Measurements from ENCODE around the gene RBMS1. TPM values are rescaled to one million over a fixed set of nuclear protein-coding genes. Genes with fewer than 3 reads are reported as not detected.
A peak's percentile ranks its signal among the peaks of the same experiment; 100 is the strongest.

Gene RBMS1
- total RNA-seq, 2 donors from 2014 or later = 6.3 to 21.1 TPM

DNA sequence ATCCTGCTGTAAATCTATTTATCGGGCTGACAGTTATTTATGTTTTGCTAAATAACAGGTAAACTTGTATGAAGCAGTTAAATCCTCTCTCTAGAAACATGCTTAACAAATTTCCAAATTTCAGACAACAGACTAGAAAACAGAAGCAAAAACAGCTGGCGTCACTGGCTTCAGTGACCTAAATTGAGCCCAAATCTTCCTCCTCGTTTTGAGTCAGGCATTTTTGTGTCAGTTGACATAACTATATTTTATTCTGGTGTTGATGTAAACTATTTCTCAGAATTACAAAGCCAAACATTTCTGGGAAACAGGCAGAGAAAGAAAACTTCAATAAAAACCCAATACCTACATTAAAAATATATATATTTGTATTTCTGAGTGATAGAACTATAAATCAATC lies 21.7 kb downstream of the RBMS1 start:
- Histone ChIP-seq H3K27me3 (no peaks in the 10 kb centered on the region), H3K4me1 (no peaks in the 10 kb centered on the region), H3K27ac (peak overlapping the region; percentile 12), H3K9ac (ENCODE audit: low read depth in 2 of 2, low read length in 2 of 2) (no peak overlapping the region), H3K4me3 (no peak overlapping the region), H3K36me3 (no peaks in the 10 kb centered on the region), H3K9me3 (no peaks in the 10 kb centered on the region)
- no peak for DNase-seq
- TF ChIP-seq, protein P1, sequence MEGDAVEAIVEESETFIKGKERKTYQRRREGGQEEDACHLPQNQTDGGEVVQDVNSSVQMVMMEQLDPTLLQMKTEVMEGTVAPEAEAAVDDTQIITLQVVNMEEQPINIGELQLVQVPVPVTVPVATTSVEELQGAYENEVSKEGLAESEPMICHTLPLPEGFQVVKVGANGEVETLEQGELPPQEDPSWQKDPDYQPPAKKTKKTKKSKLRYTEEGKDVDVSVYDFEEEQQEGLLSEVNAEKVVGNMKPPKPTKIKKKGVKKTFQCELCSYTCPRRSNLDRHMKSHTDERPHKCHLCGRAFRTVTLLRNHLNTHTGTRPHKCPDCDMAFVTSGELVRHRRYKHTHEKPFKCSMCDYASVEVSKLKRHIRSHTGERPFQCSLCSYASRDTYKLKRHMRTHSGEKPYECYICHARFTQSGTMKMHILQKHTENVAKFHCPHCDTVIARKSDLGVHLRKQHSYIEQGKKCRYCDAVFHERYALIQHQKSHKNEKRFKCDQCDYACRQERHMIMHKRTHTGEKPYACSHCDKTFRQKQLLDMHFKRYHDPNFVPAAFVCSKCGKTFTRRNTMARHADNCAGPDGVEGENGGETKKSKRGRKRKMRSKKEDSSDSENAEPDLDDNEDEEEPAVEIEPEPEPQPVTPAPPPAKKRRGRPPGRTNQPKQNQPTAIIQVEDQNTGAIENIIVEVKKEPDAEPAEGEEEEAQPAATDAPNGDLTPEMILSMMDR (IDR thresholded peaks at IDR 0.05) = no peak
- intact Hi-C loops (cut with DNase I) = no loop called here

DNA sequence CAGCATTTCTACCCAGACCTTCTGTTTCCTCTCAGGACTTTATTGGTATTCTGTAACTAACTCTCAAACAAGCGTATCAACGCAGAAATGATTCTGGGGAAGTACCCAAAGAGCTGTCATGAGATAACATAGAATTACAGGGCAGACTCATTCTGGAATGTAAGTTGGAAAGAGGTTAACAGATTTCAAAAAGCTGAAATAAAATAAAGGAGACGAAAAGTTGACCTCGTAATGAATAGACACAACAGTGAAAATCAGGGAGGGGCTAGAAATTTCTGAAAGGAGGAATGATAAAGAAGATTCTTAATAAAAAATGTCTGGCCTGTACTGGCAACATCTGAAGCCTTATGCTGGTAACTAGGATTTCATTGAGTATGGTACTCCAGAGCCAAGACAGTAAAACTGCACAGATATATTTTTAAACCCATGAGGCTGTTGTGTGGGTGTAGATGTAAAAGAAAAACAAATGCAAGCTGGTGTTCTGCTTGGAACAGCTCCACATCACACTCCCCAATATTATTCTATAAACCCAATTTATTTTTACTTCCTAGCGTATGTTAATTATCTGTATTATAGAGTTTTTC lies 23.9 kb downstream of the RBMS1 start:
- H3K27ac ChIP-seq = no peak overlapping the region
- intact Hi-C loops (cut with DNase I) = no loop called here
- no peak for DNase-seq
- TF ChIP-seq, protein P1 (IDR thresholded peaks at IDR 0.05) = no peak
- no peaks in the 10 kb centered on the region for H3K36me3 ChIP-seq
- H3K4me1 ChIP-seq = no peaks in the 10 kb centered on the region
- H3K9ac ChIP-seq (ENCODE audit: low read depth in 2 of 2, low read length in 2 of 2) = no peak overlapping the region
- H3K4me3 ChIP-seq = no peak overlapping the region
- no peaks in the 10 kb centered on the region for H3K9me3 ChIP-seq
- H3K27me3 ChIP-seq = no peaks in the 10 kb centered on the region

DNA sequence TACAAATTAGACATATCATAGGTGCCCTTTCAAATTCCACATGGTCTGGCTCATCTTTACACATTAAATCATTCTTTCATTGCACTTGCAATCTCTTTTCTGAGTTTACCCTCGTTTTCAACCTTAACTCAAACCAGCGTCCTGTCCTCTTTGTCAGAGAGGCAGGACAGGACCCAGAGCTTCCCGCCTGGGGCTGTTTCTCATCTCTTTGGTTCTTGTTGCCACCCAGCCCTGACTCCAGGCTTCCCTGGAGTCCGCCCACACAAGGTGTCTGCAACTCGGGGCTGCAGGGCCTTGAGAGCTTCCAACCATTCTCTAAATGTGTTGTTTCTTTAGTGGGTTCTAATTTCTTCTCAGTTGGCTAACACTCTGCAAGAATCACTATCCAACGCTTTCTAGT lies 24.4 kb downstream of the RBMS1 start:
- intact Hi-C loops (cut with DNase I) = no loop called here
- no peaks in the 10 kb centered on the region for H3K27me3 ChIP-seq
- no peak overlapping the region for H3K9ac ChIP-seq (ENCODE audit: low read depth in 2 of 2, low read length in 2 of 2)
- H3K27ac ChIP-seq = no peak overlapping the region
- no peak overlapping the region for H3K4me3 ChIP-seq
- H3K4me1 ChIP-seq = no peaks in the 10 kb centered on the region
- H3K9me3 ChIP-seq = no peaks in the 10 kb centered on the region
- no peak for DNase-seq
- TF ChIP-seq, protein P1 (IDR thresholded peaks at IDR 0.05) = no peak
- no peaks in the 10 kb centered on the region for H3K36me3 ChIP-seq

DNA sequence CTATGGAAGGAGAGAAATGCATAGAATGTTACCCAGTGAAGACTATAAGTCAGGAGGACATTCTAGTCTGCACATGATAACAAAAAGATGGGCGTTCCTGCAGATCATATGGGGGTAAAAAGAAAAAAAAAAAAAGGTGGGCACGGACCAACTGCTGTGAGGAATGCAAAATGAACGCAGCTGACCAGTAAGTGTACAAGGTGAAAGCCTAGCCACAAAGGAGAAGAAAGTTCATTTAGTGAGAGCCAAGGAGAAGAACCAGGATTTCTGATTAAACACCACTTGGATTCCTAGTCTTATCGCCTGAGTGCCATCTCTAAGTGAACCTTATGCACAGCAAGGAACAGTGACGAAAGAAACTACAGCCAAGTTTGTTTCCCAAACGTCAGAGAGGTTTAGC lies 26.5 kb downstream of the RBMS1 start:
- no peaks in the 10 kb centered on the region for H3K4me1 ChIP-seq
- H3K27ac ChIP-seq = no peak overlapping the region
- no peak overlapping the region for H3K4me3 ChIP-seq
- TF ChIP-seq, protein P1 (IDR thresholded peaks at IDR 0.05) = no peak
- no peak overlapping the region for H3K9ac ChIP-seq (ENCODE audit: low read depth in 2 of 2, low read length in 2 of 2)
- H3K27me3 ChIP-seq = no peaks in the 10 kb centered on the region
- intact Hi-C loops (cut with DNase I) = no loop called here
- no peaks in the 10 kb centered on the region for H3K36me3 ChIP-seq
- no peaks in the 10 kb centered on the region for H3K9me3 ChIP-seq
- DNase-seq = no peak

DNA sequence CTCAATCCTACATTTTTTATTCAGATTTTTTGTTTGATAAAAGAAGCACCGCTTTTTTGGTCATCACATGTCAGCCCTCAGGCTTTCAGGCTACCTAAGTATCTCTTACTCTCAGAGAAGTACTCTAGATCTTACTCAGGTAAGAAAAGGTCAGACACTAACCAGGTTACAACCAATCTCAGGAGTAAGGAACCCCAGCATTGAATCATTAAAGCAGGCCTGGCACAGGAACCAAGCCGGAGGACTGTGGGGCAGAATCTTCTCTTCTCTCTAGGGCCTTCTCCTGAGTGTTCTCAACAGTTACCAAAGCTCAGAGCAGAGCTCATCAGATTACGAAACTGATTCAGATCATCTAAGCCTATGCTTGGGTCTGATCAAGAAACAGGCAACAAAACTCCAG lies 28.2 kb downstream of the RBMS1 start:
- H3K9me3 ChIP-seq = no peaks in the 10 kb centered on the region
- H3K27ac ChIP-seq = no peak overlapping the region
- no peak overlapping the region for H3K9ac ChIP-seq (ENCODE audit: low read depth in 2 of 2, low read length in 2 of 2)
- H3K36me3 ChIP-seq = no peaks in the 10 kb centered on the region
- no peak overlapping the region for H3K4me3 ChIP-seq
- intact Hi-C loops (cut with DNase I) = no loop called here
- no peaks in the 10 kb centered on the region for H3K27me3 ChIP-seq
- TF ChIP-seq, protein P1 (IDR thresholded peaks at IDR 0.05) = no peak
- H3K4me1 ChIP-seq = no peaks in the 10 kb centered on the region
- DNase-seq = no peak
